GM13976 (cell line): ENCODE results near the gene ABHD1.

Experiments used
- DNase-seq: peaks from one replicate; pipeline ENCODE4 v3.0.0; 2012; ENCODE audit warnings: low spot score
- CTCF ChIP-seq: IDR thresholded peaks from 2 replicates; pipeline ENCODE4 v1.5.1; 2012; ENCODE audit warnings: borderline replicate concordance, mild to moderate bottlenecking; ENCODE audit not compliant: insufficient read depth; ENCODE audit errors: extremely low read depth, missing control alignments, control extremely low read depth
- in situ Hi-C: fragments of 300-500 bp; cut with MboI; formaldehyde crosslinking; loops from one replicate; pipeline ENCODE4 v1.12.0; 2022; ENCODE audit warnings: low sequenced_read_pairs, mixed read lengths, inconsistent platforms; ENCODE audit not compliant: unreplicated experiment

The ABHD1 gene

GRCh38 chr2:27087823-27088410, 35.7 kb upstream of the ABHD1 start:
- in situ Hi-C loops: no loop called here
- DNase-seq: no peak
- TF ChIP-seq CTCF: no peak

GRCh38 chr2:27088634-27089033, 35.0 kb upstream of the ABHD1 start:
- in situ Hi-C loops: no loop called here
- DNase-seq: no peak

GRCh38 chr2:27089111-27089954, 34.3 kb upstream of the ABHD1 start:
- in situ Hi-C loops: no loop called here
- no peak for DNase-seq
- TF ChIP-seq CTCF: no peak

More at GRCh38 chr2:27088634-27089033, 35.0 kb upstream of the ABHD1 start:
- TF ChIP-seq CTCF: no peak

- in situ Hi-C loops: loop anchor here (10.0 kb wide), 1 partner anchor 103 kb away; no protein-coding TSS in a partner anchor
Measured at GRCh38 chr2:27091746-27092695, 31.6 kb upstream of the ABHD1 start.

GRCh38 chr2:27092696-27093429, 30.8 kb upstream of the ABHD1 start:
- DNase-seq: no peak
- in situ Hi-C loops: loop anchor here (10.0 kb wide), 1 partner anchor 102 kb away; no protein-coding TSS in a partner anchor
- TF ChIP-seq CTCF: no peak

More at GRCh38 chr2:27091746-27092695, 31.6 kb upstream of the ABHD1 start:
- no peak for DNase-seq
- no peak for TF ChIP-seq CTCF
